Heart left ventricle (tissue), 16 donors: Measurements from ENCODE around the gene NCAM1. TPM values are rescaled to one million over a fixed set of nuclear protein-coding genes. Genes with fewer than 3 reads are reported as not detected.

ENCODE experiments used
- ATAC-seq, 4 donors: fragments of 200-7000 bp; cut with Tn5 transposase; one replicate each; pipeline ENCODE4 v1.9.1; 2020 to 2022; ENCODE audit warnings: moderate library complexity in 4 of 4, mild to moderate bottlenecking in 3 of 4, moderate number of reproducible peaks in 1 of 4
- DNase-seq, 5 donors: peaks; one replicate each; pipeline ENCODE4 v3.0.0-alpha.2; 2020
- H3K27ac ChIP-seq, 12 donors: fragments of 200-600 bp; sonication (generic) in 4 of 12; one replicate each; pipeline versions ENCODE4 v1.5.0 to v1.8.0; 2016 to 2022; ENCODE audit warnings: mild to moderate bottlenecking in 2 of 12
- H3K27me3 ChIP-seq, 9 donors: fragments of 200-600 bp; sonication (generic) in 2 of 9; one replicate each; pipeline versions ENCODE4 v1.5.1 to v1.8.0; 2016 to 2022; ENCODE audit warnings: mild to moderate bottlenecking in 3 of 9
- H3K36me3 ChIP-seq, 9 donors: fragments of 200-600 bp; sonication (generic) in 2 of 9; one replicate each; pipeline versions ENCODE4 v1.5.0 to v1.8.0; 2018 to 2022; ENCODE audit warnings: mild to moderate bottlenecking in 2 of 9
- H3K4me1 ChIP-seq, 12 donors: fragments of 200-600 bp; sonication (generic) in 4 of 12; one replicate each; pipeline versions ENCODE4 v1.5.0 to v1.8.0; 2016 to 2022; ENCODE audit warnings: mild to moderate bottlenecking in 3 of 12
- H3K4me3 ChIP-seq, 12 donors: fragments of 200-600 bp; sonication (generic) in 4 of 12; one replicate each; pipeline versions ENCODE4 v1.5.0 to v1.8.0; 2017 to 2022; ENCODE audit warnings: mild to moderate bottlenecking in 9 of 12, moderate library complexity in 4 of 12
- H3K9me3 ChIP-seq, 12 donors: fragments of 200-600 bp; sonication (generic) in 4 of 12; one replicate each; pipeline versions ENCODE4 v1.5.0 to v1.8.0; 2016 to 2022; ENCODE audit warnings: mild to moderate bottlenecking in 1 of 12
- POLR2A ChIP-seq, 2 donors: fragments of 450-650 bp; IDR thresholded peaks; one replicate each; pipeline ENCODE4 v1.6.1; 2017; ENCODE audit warnings: antibody characterized with exemption in 2 of 2, mild to moderate bottlenecking in 2 of 2, moderate library complexity in 2 of 2
- WGBS, 4 donors: extraction: QIAGEN DNeasy Blood & Tissue Kit in 2 of 4; methylation state at CpG; one replicate each; pipeline versions ENCODE4 v1.1.5 to v1.1.7; 2013 to 2018; 5-methylcytosine and 5-hydroxymethylcytosine counted together
- intact Hi-C, 10 donors: fragments of 100-400 bp; cut with DNase I; formaldehyde crosslinking; loops; one replicate each; pipeline versions ENCODE4 v1.11.1 to v1.14.2; 2022
- polyA plus RNA-seq, 2 donors: library from polyadenylated mRNA; stranded (reverse); fragments of 200-250 nt; gene quantifications; one replicate each; pipeline ENCODE4 v1.2.3, GENCODE V29; 2013
- total RNA-seq, 9 donors: library from RNA; depleted of rRNA in 2 of 9; stranded (reverse); fragments of >200 nt in 2 of 9; fragmentation: NEBNext Ultra II Directional in 3 of 9; extraction: Animal tissue kit (Norgen Biotek cat#: 25700) in 3 of 9; gene quantifications; one replicate each; pipeline versions ENCODE4 v1.1.0 to v1.2.4, GENCODE V29; 2016 to 2023
- TF ChIP-seq, protein P1 (sequence below), 12 donors: fragments of 200-600 bp; sonication (generic) in 4 of 12; IDR thresholded peaks; one replicate each; pipeline versions ENCODE4 v1.5.0 to v1.8.0; 2018 to 2022; ENCODE audit warnings: antibody characterized with exemption in 12 of 12, mild to moderate bottlenecking in 5 of 12
- donor health status: ischemic (EF 13 %, LVEDD 7.1; RV severe dilation, severe dysfunction).
- donor health status: healthy with polysubstance abuse.
- donor health status: DM: no; HTN: yes; CAD: no.
- donor health status: DM: no; HTN: no; CAD: no.
- donor health status: ischemic (EF 25% LVEDD 6.9; RV normal size, moderate dysfunction).
- donor health status: ischemic (EF 25% LVEDD 5.7; RV mildly dilated, moderate dysfunction).
- donor health status: healthy.
- donor health status: DM: yes; HTN: yes; CAD: no.
- donor health status: ischemic (EF 35%, LVEDD 5.7; RV mildly dilated, moderate dysfunction).
- donor health status: nonischemic (EF 11% LVEDD 7.7; RV severe dilation, severe dysfunction).
- donor health status: DM: yes; HTN: yes; CAD: no.
- donor health status: PGD.
- donor health status: ischemic (EF 29% LVEDD 5.4; RV normal size, mild dysfunction).
- donor health status: nonischemic (EF 23%, LVEDD 6.1; RV moderate dilation, normal function).

Gene NCAM1
- total and polyA plus RNA-seq, 11 donors: 78.0 to 753 (median 389) TPM

- H3K27me3 ChIP-seq: no peaks in the 10 kb centered on the region
- peaks cover 0 to 32% (median 13%) of the 10 kb centered on the region in 12 donors for H3K4me1 ChIP-seq
- no peak for ATAC-seq
- H3K4me3 ChIP-seq: no peak overlapping the region
- TF ChIP-seq POLR2A (IDR thresholded peaks at IDR 0.05): no peak
- TF ChIP-seq, protein P1, sequence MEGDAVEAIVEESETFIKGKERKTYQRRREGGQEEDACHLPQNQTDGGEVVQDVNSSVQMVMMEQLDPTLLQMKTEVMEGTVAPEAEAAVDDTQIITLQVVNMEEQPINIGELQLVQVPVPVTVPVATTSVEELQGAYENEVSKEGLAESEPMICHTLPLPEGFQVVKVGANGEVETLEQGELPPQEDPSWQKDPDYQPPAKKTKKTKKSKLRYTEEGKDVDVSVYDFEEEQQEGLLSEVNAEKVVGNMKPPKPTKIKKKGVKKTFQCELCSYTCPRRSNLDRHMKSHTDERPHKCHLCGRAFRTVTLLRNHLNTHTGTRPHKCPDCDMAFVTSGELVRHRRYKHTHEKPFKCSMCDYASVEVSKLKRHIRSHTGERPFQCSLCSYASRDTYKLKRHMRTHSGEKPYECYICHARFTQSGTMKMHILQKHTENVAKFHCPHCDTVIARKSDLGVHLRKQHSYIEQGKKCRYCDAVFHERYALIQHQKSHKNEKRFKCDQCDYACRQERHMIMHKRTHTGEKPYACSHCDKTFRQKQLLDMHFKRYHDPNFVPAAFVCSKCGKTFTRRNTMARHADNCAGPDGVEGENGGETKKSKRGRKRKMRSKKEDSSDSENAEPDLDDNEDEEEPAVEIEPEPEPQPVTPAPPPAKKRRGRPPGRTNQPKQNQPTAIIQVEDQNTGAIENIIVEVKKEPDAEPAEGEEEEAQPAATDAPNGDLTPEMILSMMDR (IDR thresholded peaks at IDR 0.05): no peak
- no peaks in the 10 kb centered on the region for H3K9me3 ChIP-seq
- 80 to 85% (median 83%) methylated on average over 5 of the region's 5 CpGs for WGBS, 4 donors
- no peaks in the 10 kb centered on the region for H3K36me3 ChIP-seq
- H3K27ac ChIP-seq: no peak overlapping the region
- intact Hi-C loops: loop anchor here in 1 of 10 donors (5.0 kb wide), 1 partner anchor 58 kb away; no protein-coding TSS in a partner anchor
- no peak for DNase-seq
Measured at GRCh38 chr11:113134626-113135025, 173.4 kb downstream of the NCAM1 start.

GRCh38 chr11:113137713-113138529, 176.7 kb downstream of the NCAM1 start:
- Histone ChIP-seq H3K4me1 (peaks cover 0 to 10% (median 0%) of the 10 kb centered on the region in 12 donors), H3K27me3 (no peaks in the 10 kb centered on the region), H3K4me3 (no peak overlapping the region), H3K9me3 (no peaks in the 10 kb centered on the region), H3K27ac (no peak overlapping the region), H3K36me3 (no peaks in the 10 kb centered on the region)
- DNase-seq: no peak
- TF ChIP-seq POLR2A (IDR thresholded peaks at IDR 0.05): no peak
- TF ChIP-seq, protein P1 (IDR thresholded peaks at IDR 0.05): no peak
- ATAC-seq: no peak
- 68 to 70% (median 69%) methylated on average over 15 of the region's 15 CpGs for WGBS, 4 donors
- intact Hi-C loops: no loop called here

GRCh38 chr11:113138731-113139130, 177.5 kb downstream of the NCAM1 start:
- Histone ChIP-seq H3K4me3 (no peak overlapping the region), H3K36me3 (no peaks in the 10 kb centered on the region), H3K27me3 (no peaks in the 10 kb centered on the region), H3K9me3 (no peaks in the 10 kb centered on the region), H3K27ac (no peak overlapping the region), H3K4me1 (peaks cover 0 to 8% (median 0%) of the 10 kb centered on the region in 12 donors)
- intact Hi-C loops: no loop called here
- 55 to 67% (median 63%) methylated on average over 4 of the region's 4 CpGs for WGBS, 4 donors
- ATAC-seq: no peak
- TF ChIP-seq, protein P1 (IDR thresholded peaks at IDR 0.05): no peak
- no peak for TF ChIP-seq POLR2A (IDR thresholded peaks at IDR 0.05)
- no peak for DNase-seq

- Histone ChIP-seq H3K4me3 (no peak overlapping the region), H3K9me3 (no peaks in the 10 kb centered on the region), H3K27ac (no peak overlapping the region), H3K4me1 (peaks cover 0 to 9% (median 0%) of the 10 kb centered on the region in 12 donors), H3K27me3 (no peaks in the 10 kb centered on the region), H3K36me3 (no peaks in the 10 kb centered on the region)
- DNase-seq (no peak), ATAC-seq (no peak)
- intact Hi-C loops: no loop called here
- WGBS, 4 donors: 78 to 93% (median 86%) methylated on average over 5 of the region's 5 CpGs
- TF ChIP-seq POLR2A (IDR thresholded peaks at IDR 0.05): no peak
Measured at GRCh38 chr11:113141010-113141409, 179.8 kb downstream of the NCAM1 start.
